ENCODE measurements around the gene RSU1. TPM values are rescaled to one million over a fixed set of nuclear protein-coding genes. Genes with fewer than 3 reads are reported as not detected.

Gene RSU1
- total RNA-seq, 1 experiment from 2014 or later: 54.4 TPM

DNA sequence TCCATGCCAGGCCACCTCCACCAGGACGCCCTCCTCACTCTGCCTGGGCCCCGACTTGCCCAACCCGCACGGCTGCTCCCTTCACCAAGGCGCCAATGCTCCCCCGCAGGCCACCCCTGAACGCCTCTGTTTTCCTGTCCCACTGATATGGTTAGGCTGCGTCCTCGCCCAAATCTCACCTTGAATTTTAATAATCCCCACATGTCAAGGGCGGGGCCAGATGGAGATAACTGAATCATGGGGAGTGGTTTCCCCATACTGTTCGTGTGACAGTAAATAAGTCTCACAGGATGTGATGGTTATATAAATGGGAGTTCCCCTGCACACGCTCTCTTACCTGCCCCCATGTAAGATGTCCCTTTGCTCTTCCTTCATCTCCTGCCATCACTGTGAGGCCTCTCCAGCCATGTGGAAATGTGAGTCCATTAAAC, 29.8 kb downstream of the RSU1 start:
- Mint-ChIP-seq H3K27me3 (ENCODE audit: insufficient read depth, unreplicated experiment) (no peaks in the 10 kb centered on the region), H3K4me1 (ENCODE audit: insufficient read depth, unreplicated experiment) (peaks cover 7% of the 10 kb centered on the region), H3K9me3 (ENCODE audit: unreplicated experiment) (no peaks in the 10 kb centered on the region), H3K27ac (ENCODE audit: low read depth, unreplicated experiment) (no peak overlapping the region), H3K4me3 (ENCODE audit: unreplicated experiment) (no peak overlapping the region), H3K36me3 (ENCODE audit: insufficient read depth, unreplicated experiment) (peaks cover 17% of the 10 kb centered on the region)
- no peak for DNase-seq (ENCODE audit: unreplicated experiment)
- ChIA-PET CTCF (no interaction called here), POLR2A (no interaction called here)
- BruUV-seq (replicated peaks): no TSS peak
- TF ChIP-seq, protein P1, sequence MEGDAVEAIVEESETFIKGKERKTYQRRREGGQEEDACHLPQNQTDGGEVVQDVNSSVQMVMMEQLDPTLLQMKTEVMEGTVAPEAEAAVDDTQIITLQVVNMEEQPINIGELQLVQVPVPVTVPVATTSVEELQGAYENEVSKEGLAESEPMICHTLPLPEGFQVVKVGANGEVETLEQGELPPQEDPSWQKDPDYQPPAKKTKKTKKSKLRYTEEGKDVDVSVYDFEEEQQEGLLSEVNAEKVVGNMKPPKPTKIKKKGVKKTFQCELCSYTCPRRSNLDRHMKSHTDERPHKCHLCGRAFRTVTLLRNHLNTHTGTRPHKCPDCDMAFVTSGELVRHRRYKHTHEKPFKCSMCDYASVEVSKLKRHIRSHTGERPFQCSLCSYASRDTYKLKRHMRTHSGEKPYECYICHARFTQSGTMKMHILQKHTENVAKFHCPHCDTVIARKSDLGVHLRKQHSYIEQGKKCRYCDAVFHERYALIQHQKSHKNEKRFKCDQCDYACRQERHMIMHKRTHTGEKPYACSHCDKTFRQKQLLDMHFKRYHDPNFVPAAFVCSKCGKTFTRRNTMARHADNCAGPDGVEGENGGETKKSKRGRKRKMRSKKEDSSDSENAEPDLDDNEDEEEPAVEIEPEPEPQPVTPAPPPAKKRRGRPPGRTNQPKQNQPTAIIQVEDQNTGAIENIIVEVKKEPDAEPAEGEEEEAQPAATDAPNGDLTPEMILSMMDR (IDR thresholded peaks at IDR 0.05; ENCODE audit: unreplicated experiment): no peak
- intact Hi-C loops (cut with micrococcal nuclease): no loop called here

DNA sequence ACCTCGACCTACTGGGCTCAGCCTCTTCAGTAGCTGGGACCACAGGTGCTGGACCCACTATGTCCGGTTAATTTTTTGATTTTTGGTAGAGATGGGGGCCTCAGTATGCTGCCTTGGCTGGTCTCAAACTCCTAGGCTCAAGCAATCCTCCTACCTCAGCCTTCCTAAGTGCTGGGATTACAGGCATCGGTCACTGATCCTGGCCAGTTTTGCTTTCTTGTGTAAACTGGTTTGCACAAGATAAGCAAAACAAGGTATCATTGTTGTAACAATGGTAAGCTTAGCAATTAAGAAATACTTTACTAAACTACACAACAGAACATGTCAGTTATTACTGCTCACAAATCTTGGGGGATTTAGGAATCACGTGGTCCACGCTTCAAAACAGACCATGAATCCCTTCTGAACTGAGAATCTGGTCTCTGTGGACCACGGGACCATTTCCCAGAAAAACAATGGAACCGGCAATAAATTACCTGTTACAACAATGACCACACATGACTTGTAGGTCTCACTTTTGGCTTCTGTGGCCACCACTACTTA, 36.8 kb downstream of the RSU1 start:
- no peaks in the 10 kb centered on the region for H3K27me3 Mint-ChIP-seq (ENCODE audit: insufficient read depth, unreplicated experiment)
- DNase-seq (ENCODE audit: unreplicated experiment): no peak
- BruUV-seq (replicated peaks): no TSS peak
- TF ChIP-seq, protein P1 (IDR thresholded peaks at IDR 0.05; ENCODE audit: unreplicated experiment): no peak
- H3K36me3 Mint-ChIP-seq (ENCODE audit: insufficient read depth, unreplicated experiment): peaks cover 4% of the 10 kb centered on the region
- no peaks in the 10 kb centered on the region for H3K4me1 Mint-ChIP-seq (ENCODE audit: insufficient read depth, unreplicated experiment)
- intact Hi-C loops (cut with micrococcal nuclease): no loop called here
- no peak overlapping the region for H3K27ac Mint-ChIP-seq (ENCODE audit: low read depth, unreplicated experiment)
- CTCF ChIA-PET: interaction anchor here (0.6 to 1.0 kb wide), 5 partner anchors 236 to 879 kb away, joined by 3 to 4 read pairs (median 3); no protein-coding TSS in a partner anchor
- H3K9me3 Mint-ChIP-seq (ENCODE audit: unreplicated experiment): no peaks in the 10 kb centered on the region
- no peak overlapping the region for H3K4me3 Mint-ChIP-seq (ENCODE audit: unreplicated experiment)
- POLR2A ChIA-PET: no interaction called here

DNA sequence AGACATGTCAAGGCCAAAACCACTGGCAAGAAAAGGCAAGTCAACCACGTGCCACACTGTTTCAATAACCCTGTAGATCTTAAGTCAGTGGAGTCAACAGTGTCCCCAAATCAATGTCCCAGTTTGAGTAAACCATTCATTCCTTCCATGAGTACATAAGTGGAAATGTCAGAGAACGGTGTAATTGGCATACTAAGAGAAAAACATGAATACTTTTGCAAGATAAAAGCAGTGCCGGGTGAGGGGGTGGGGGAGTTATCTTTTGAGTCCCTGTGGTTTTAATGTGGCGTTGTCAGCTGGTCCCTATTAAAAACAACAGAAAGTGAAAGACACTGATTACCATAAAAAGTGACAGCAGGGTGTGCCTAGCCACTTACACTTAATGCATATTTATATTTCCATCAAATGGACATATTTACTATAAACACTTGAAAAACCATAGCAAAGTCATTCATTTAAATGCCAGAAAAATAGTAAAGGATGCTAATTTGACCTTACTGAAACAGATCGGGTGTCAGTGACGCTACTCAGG, 37.8 kb downstream of the RSU1 start:
- TF ChIP-seq, protein P1 (IDR thresholded peaks at IDR 0.05; ENCODE audit: unreplicated experiment): no peak
- intact Hi-C loops (cut with micrococcal nuclease): loop anchor here (10.0 kb wide), 2 partner anchors 205 to 905 kb away; no protein-coding TSS in a partner anchor
- Mint-ChIP-seq H3K36me3 (ENCODE audit: insufficient read depth, unreplicated experiment) (peaks cover 4% of the 10 kb centered on the region), H3K27ac (ENCODE audit: low read depth, unreplicated experiment) (no peak overlapping the region), H3K9me3 (ENCODE audit: unreplicated experiment) (no peaks in the 10 kb centered on the region), H3K4me1 (ENCODE audit: insufficient read depth, unreplicated experiment) (no peaks in the 10 kb centered on the region), H3K27me3 (ENCODE audit: insufficient read depth, unreplicated experiment) (no peaks in the 10 kb centered on the region), H3K4me3 (ENCODE audit: unreplicated experiment) (no peak overlapping the region)
- ChIA-PET POLR2A (no interaction called here), CTCF (interaction anchor here (0.6 to 1.1 kb wide), 4 partner anchors 13 to 1614 kb away, joined by 3 to 8 read pairs (median 4); no protein-coding TSS in a partner anchor)
- no peak for DNase-seq (ENCODE audit: unreplicated experiment)
- no TSS peak for BruUV-seq (replicated peaks)

DNA sequence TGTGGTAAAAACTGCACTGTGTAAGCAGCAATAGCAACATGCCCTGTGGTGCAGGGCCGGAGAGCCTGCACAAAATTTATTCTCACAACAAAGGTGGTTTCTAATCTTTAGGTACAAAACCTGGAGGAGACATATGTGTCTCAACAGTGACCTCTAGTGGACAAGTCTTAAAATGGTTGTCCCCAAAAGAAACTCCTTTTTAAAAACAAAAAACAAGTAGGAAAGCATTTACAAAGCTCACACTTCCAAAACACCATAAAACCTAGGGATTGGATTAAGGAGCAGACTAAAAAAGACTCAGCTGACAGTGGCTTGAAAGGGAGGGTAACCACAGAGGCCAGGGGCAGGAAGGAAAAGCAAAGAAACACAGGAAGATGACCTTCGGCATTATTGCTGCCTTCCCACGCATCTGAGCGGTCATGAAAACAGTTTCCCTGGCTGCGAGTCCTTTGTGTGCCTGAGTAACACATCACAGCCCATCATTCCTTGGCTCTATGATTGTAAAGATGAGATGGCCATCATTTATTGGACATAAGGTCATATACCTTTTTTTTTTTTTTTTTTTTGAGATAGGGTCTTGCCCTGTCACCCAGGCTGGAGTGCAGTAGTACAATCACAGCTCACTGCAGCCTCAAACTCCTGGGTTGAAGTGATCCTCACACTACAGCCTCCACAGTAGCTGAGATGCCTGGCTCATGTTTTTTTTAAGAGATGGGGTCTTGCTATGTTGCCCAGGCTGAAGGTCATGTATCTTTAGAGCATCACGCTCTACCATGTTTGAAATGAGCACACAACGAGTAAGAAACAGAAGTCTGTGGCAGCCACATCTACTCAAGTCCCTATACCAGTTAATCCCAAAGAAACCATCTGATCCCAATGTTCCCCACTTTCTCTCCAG, 39.5 kb downstream of the RSU1 start:
- H3K4me3 Mint-ChIP-seq (ENCODE audit: unreplicated experiment): no peak overlapping the region
- no TSS peak for BruUV-seq (replicated peaks)

More for the DNA sequence above, 39.5 kb downstream of the RSU1 start:
- POLR2A ChIA-PET: no interaction called here
- no peaks in the 10 kb centered on the region for H3K9me3 Mint-ChIP-seq (ENCODE audit: unreplicated experiment)
- CTCF ChIA-PET: interaction anchor here (0.5 to 2.2 kb wide), 26 partner anchors 11 to 1698 kb away, joined by 3 to 24 read pairs (median 4); partner anchors contain the start of gene RSU1
- H3K27me3 Mint-ChIP-seq (ENCODE audit: insufficient read depth, unreplicated experiment): no peaks in the 10 kb centered on the region
- H3K27ac Mint-ChIP-seq (ENCODE audit: low read depth, unreplicated experiment): no peak overlapping the region
- TF ChIP-seq, protein P1 (IDR thresholded peaks at IDR 0.05; ENCODE audit: unreplicated experiment): peak; percentile 70
- peak; percentile 63 for DNase-seq (ENCODE audit: unreplicated experiment)
- no peaks in the 10 kb centered on the region for H3K4me1 Mint-ChIP-seq (ENCODE audit: insufficient read depth, unreplicated experiment)
- intact Hi-C loops (cut with micrococcal nuclease): loop anchor here (1.0 to 10.0 kb wide), 5 partner anchors 203 to 903 kb away; no protein-coding TSS in a partner anchor
- H3K36me3 Mint-ChIP-seq (ENCODE audit: insufficient read depth, unreplicated experiment): peaks cover 4% of the 10 kb centered on the region
